ENCODE measurements around the gene ZNF300.
"Not testable (repeated sequence)": the region's sequence is repeated elsewhere in the genome, so short reads cannot be mapped to it uniquely, and the experiment has no call there.

Gene ZNF300

GRCh38 chr5:150847334-150847695 lies 57.5 kb downstream of the ZNF300 start:
- DNase-seq (ENCODE audit: low read depth, low spot score), result no peak
- POLR2A ChIA-PET, result no interaction called here

GRCh38 chr5:150846654-150847333 lies 58.0 kb downstream of the ZNF300 start:
- peak; percentile 52 for DNase-seq (ENCODE audit: low read depth, low spot score)
- CTCF ChIA-PET, result interaction anchor here (0.6 to 2.6 kb wide), 28 partner anchors 15 to 390 kb away, joined by 3 to 46 read pairs (median 4); partner anchors contain the start of genes RBM22 and SMIM3
- no peak overlapping the region for H3K4me3 ChIP-seq (ENCODE audit: low read depth, low read length)
- POLR2A ChIA-PET, result no interaction called here
- peak; percentile 49 for TF ChIP-seq CTCF (IDR thresholded peaks at IDR 0.05; ENCODE audit: insufficient read depth, low read length, missing control alignments)

More at GRCh38 chr5:150847334-150847695, 57.5 kb downstream of the ZNF300 start:
- no peak overlapping the region for H3K4me3 ChIP-seq (ENCODE audit: low read depth, low read length)
- CTCF ChIA-PET, result interaction anchor here (0.6 to 2.6 kb wide), 29 partner anchors 15 to 391 kb away, joined by 3 to 46 read pairs (median 4); partner anchors contain the start of genes RBM22 and SMIM3
- no peak for TF ChIP-seq CTCF (IDR thresholded peaks at IDR 0.05; ENCODE audit: insufficient read depth, low read length, missing control alignments)

- DNase-seq (ENCODE audit: low read depth, low spot score); H3K4me3 ChIP-seq (ENCODE audit: low read depth, low read length); POLR2A ChIA-PET: not testable (repeated sequence)
- CTCF ChIA-PET, result interaction anchor here (0.8 to 2.6 kb wide), 22 partner anchors 25 to 390 kb away, joined by 3 to 46 read pairs (median 4); partner anchors contain the start of genes RBM22 and SMIM3
Observed at GRCh38 chr5:150846308-150846653, 58.5 kb downstream of the ZNF300 start, which contains the start of gene IRGM. Gene IRGM, plus strand, starts transcription at chr5:150846521. Its CDS starts 1,603 bp downstream, at chr5:150848124.

- POLR2A ChIA-PET; DNase-seq (ENCODE audit: low read depth, low spot score); H3K4me3 ChIP-seq (ENCODE audit: low read depth, low read length): not testable (repeated sequence)
- CTCF ChIA-PET, result interaction anchor here (0.9 to 2.6 kb wide), 6 partner anchors 44 to 389 kb away, joined by 4 to 46 read pairs (median 6); partner anchors contain the start of gene SMIM3
Observed at GRCh38 chr5:150845185-150845859, 59.5 kb downstream of the ZNF300 start.
